SK-N-SH treated with all-trans-retinoic acid at 6 μM for 48 hours (cell line): ENCODE results near the gene GABRE.

Experiments
- BACH2 ChIP-seq: fragments of 250-450 bp; sonication (Bioruptor Pico); IDR thresholded peaks from 2 replicates; pipeline ENCODE4 v1.9.0; 2021; ENCODE audit warnings: mild to moderate bottlenecking, borderline replicate concordance
- CSDC2 ChIP-seq: fragments of 250-450 bp; sonication (Bioruptor Pico); IDR thresholded peaks from 2 replicates; pipeline ENCODE4 v1.5.0; 2020; ENCODE audit warnings: mild to moderate bottlenecking, moderate library complexity
- GLIS3 ChIP-seq: fragments of 250-450 bp; sonication (Bioruptor Pico); IDR thresholded peaks from 2 replicates; pipeline ENCODE4 v1.5.0; 2020; ENCODE audit warnings: mild to moderate bottlenecking, moderate library complexity
- RARB ChIP-seq: fragments of 250-450 bp; sonication (Bioruptor Pico); IDR thresholded peaks from 2 replicates; pipeline ENCODE4 v1.8.0; 2021; ENCODE audit warnings: mild to moderate bottlenecking, moderate library complexity
- TOX ChIP-seq: fragments of 250-450 bp; sonication (Bioruptor Pico); IDR thresholded peaks from 2 replicates; pipeline ENCODE4 v1.8.0; 2021; ENCODE audit warnings: mild to moderate bottlenecking, moderate library complexity, borderline replicate concordance
- ZC3H10 ChIP-seq: fragments of 250-450 bp; sonication (Bioruptor Pico); IDR thresholded peaks from 2 replicates; pipeline ENCODE4 v1.5.1; 2021; ENCODE audit warnings: mild to moderate bottlenecking, moderate library complexity
- ZFP30 ChIP-seq: fragments of 450-650 bp; formaldehyde crosslinking; IDR thresholded peaks from 2 replicates; pipeline ENCODE4 v1.5.0; 2022; ENCODE audit warnings: mild to moderate bottlenecking, moderate library complexity
- ZNF70 ChIP-seq: fragments of 450-650 bp; formaldehyde crosslinking; IDR thresholded peaks from 2 replicates; pipeline ENCODE4 v1.5.0; 2020; ENCODE audit warnings: mild to moderate bottlenecking, moderate library complexity
- TF ChIP-seq, protein P1 (sequence below): fragments of 250-450 bp; sonication (Bioruptor Pico); IDR thresholded peaks from 2 replicates; pipeline ENCODE4 v1.5.1; 2021; ENCODE audit warnings: mild to moderate bottlenecking, moderate library complexity

GRCh38 chrX:151981129-151981528, 6.7 kb upstream of the GABRE start:
- TF ChIP-seq ZNF70 (no peak), ZFP30 (CRISPR knock-in tag) (no peak), BACH2 (CRISPR knock-in tag) (no peak), RARB (no peak), CSDC2 (CRISPR knock-in tag) (no peak), ZC3H10 (CRISPR knock-in tag) (no peak), GLIS3 (CRISPR knock-in tag) (no peak), TOX (CRISPR knock-in tag) (no peak)
- TF ChIP-seq, protein P1, sequence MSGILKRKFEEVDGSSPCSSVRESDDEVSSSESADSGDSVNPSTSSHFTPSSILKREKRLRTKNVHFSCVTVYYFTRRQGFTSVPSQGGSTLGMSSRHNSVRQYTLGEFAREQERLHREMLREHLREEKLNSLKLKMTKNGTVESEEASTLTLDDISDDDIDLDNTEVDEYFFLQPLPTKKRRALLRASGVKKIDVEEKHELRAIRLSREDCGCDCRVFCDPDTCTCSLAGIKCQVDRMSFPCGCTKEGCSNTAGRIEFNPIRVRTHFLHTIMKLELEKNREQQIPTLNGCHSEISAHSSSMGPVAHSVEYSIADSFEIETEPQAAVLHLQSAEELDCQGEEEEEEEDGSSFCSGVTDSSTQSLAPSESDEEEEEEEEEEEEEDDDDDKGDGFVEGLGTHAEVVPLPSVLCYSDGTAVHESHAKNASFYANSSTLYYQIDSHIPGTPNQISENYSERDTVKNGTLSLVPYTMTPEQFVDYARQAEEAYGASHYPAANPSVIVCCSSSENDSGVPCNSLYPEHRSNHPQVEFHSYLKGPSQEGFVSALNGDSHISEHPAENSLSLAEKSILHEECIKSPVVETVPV (CRISPR knock-in tag) = no peak
